GM20431 (cell line): Measurements from ENCODE around the gene LDB2.
"Not testable (repeated sequence)": the region's sequence is repeated elsewhere in the genome, so short reads cannot be mapped to it uniquely, and the experiment has no call there.

Source experiments
- in situ Hi-C: fragments of 300-500 bp; cut with MseI, MboI; formaldehyde crosslinking; loops from one replicate; pipeline ENCODE4 v1.15.0; 2020; ENCODE audit warnings: low sequenced_read_pairs; ENCODE audit not compliant: unreplicated experiment

LDB2 gene

GRCh38 chr4:16530688-16531635, 367.5 kb downstream of the LDB2 start:
- in situ Hi-C loops: no loop called here

GRCh38 chr4:16524911-16525554, 373.4 kb downstream of the LDB2 start:
- in situ Hi-C loops: no loop called here

GRCh38 chr4:16524406-16524805, 374.0 kb downstream of the LDB2 start:
- in situ Hi-C loops: no loop called here

DNA sequence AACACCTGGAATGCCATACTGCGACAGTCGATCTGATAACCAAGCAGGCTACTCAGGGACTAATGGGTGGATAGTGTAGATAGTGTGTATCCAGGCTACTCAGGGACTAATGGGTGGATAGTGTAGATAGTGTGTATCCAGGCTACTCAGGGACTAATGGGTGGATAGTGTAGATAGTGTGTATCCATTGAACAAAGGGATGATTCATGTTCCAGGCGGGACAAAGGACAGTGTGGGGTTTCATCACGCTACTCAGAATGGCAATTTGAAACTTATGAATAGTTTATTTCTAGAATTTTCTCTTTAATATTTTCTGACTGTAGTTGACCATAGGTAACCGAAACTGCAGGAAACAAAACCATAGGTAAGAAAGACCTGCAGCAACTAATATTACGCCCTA, 374.9 kb downstream of the LDB2 start:
- in situ Hi-C loops: not testable (repeated sequence)

DNA sequence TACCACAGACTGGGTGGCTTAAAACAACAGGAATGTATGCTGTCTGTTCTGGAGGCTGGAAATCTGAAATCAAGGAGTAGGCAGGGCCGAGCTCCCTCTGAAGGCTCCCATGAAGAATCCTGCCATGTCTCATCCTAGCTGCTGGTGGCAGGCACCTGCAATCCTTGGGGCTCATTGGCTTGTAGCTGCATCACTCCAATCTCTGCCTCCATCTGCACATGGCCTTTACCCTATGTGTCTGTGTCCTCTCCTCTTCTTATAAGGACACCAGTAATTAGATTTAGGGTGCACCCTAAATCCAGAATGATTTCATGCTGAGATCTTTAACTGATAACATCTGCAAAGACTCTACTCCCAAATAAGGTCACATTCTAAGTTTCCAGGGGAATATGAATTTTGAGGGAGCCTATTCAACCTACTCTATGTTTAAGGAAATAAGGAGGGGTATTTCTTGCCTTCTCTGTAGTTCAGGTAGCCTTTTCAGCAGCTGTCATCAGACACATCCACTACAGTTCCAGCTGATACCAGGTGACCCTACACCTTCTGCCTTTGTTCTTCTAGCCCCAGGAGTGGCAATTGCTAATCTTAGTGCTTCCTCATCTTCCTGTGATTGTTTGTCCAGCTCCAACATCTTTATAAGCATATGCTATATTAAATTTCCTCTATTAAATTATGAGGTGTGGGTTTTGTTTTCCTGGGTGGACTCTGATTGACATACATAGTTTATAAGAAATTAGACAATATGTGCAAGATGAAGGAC, 377.1 kb downstream of the LDB2 start:
- in situ Hi-C loops: no loop called here

DNA sequence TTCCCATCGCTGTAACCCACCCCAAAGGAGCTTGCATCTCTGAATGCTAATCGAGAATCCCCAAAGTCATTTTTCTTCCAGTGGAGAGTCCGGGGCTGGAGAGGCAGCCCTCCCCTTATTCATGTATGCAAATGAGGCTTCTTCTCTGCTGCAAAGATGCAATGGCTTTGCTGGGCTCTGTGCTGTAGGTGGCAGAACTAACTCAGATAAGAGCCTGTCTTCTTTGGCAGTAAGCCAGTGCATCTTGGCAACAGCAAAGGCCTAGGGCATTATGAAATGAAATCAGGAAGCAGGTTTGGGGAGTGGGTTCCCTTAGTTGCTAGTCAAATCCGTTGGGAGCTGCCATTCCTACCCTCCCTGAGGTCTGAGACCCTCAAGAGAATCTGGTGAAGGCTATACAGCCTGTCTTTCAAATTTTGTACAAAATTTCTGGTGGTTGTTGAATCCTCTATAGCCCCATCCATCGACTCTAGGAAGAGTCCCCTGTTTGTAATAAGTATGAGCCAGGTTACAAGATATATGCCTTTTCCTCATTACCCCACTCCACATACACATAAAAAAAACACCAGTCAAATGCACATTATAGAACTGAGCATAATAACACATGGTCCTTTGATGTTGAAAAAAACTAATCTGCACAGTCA, 381.5 kb downstream of the LDB2 start:
- in situ Hi-C loops: no loop called here

GRCh38 chr4:16513876-16514275, 384.6 kb downstream of the LDB2 start:
- in situ Hi-C loops: no loop called here

DNA sequence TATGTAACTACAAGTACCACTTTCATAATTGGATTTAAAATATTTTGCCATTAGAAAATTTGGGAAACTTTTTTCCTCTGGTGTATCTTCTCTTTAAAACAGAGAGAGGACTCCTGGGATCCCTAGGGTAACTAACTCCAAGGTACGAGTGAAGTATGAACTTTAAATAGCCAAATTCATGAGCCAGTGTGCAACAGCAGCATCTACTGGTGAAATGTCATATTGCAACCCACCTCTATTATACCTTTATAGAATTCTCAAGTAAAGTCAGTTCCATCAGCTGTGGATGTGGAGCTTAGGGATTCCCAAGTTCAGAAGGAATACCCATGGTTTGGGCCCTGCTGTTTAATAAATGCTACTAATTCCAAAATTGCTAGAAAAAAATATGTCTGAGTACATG, 389.5 kb downstream of the LDB2 start:
- in situ Hi-C loops: no loop called here

- in situ Hi-C loops: no loop called here
Measured at GRCh38 chr4:16505726-16506125, 392.7 kb downstream of the LDB2 start.

GRCh38 chr4:16505267-16505666, 393.2 kb downstream of the LDB2 start:
- in situ Hi-C loops: no loop called here

GRCh38 chr4:16503421-16504100, 394.9 kb downstream of the LDB2 start:
- in situ Hi-C loops: no loop called here

- in situ Hi-C loops: no loop called here
Measured at GRCh38 chr4:16498978-16499377, 399.5 kb downstream of the LDB2 start.

GRCh38 chr4:16496501-16496900, 401.9 kb downstream of the LDB2 start:
- in situ Hi-C loops: no loop called here

GRCh38 chr4:16492872-16493271, 405.6 kb downstream of the LDB2 start:
- in situ Hi-C loops: no loop called here

- in situ Hi-C loops: no loop called here
Measured at GRCh38 chr4:16489226-16489625, 409.2 kb downstream of the LDB2 start.

GRCh38 chr4:16488084-16488483, 410.4 kb downstream of the LDB2 start:
- in situ Hi-C loops: no loop called here

DNA sequence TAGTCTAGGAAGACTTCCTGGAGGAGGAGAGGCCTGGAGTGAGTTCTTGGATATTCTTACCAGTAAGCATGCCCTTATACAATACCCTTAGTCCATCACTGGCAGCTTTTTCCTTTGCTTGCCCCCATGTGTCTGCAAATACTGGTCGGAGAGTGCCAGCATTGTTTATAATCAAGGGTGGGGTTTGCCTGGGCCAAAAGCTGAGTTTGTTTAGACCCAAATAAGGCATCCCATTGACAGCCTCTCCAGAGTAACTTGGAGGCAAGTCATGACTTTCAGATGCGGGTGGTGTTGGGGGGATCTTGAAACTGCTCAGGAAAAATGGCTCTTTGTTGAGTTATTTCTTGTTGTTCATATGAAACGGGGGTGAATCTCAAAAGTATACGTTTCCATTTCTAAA, 413.7 kb downstream of the LDB2 start:
- in situ Hi-C loops: no loop called here

DNA sequence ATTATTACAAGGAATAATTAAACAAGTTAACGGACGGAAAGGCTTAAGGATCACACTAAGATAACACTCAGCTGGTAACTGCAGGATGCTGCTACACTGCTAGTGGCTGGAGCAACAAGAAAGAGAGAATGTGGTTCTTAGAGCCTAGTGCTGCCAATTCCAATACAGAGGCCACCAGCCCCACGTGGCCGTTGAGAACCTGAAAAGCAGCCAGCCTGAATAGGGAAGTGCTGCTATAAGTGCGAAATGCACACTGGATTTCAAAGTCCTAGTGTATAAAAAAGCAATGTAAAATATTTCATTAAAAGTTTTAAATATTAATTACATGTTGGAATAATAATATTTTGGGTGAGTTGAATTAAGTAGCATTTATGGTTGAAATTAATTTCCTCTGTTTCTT, 414.9 kb downstream of the LDB2 start:
- in situ Hi-C loops: no loop called here

DNA sequence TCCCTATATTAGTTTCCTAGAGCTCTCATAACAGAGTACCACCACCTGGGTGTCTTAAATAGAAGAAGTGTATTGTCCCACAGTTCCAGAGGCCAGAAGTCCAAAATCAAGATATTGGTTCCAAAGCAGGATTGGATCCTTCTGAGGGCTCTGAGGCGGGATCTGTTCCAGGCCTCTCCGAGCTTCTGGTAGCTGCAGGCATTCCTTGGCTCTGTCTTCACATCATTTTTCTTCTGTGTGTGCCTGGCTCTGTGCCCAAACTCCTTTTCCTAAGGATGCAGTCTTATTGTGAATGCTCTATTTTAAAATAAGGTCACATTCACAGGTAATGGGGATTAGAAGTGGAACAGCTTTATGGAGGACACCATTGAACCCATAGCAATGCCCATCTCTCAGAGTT, 418.4 kb downstream of the LDB2 start:
- in situ Hi-C loops: no loop called here

DNA sequence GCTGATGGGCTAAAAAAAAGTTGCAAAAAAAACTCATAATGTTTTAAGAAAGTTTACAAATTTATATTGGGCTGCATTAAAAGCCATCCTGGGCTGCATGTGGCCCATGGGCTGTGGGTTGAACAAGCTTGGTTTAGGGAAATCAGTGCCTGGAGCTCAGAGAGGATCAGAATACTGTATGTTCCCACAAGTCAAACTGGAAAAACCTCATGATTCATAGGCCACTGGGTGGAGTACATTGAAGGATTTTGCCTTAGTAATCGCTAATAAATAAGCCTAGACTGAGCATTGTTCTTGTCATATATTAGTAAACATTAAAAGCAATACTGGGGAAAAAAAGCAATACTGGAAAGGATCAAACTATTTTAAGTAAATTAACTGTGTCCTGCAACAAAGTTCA, 425.9 kb downstream of the LDB2 start:
- in situ Hi-C loops: no loop called here
